Activated CD4-positive, alpha-beta T cell treated with anti-CD3 and anti-CD28 coated beads for 36 hours (primary cell): ENCODE measurements around the gene PET117. TPM values are rescaled to one million over a fixed set of nuclear protein-coding genes. Genes with fewer than 3 reads are reported as not detected.
A peak's percentile ranks its signal among the peaks of the same experiment; 100 is the strongest.
"Not testable (repeated sequence)": the region's sequence is repeated elsewhere in the genome, so short reads cannot be mapped to it uniquely, and the experiment has no call there.

Experiments used
- ATAC-seq: fragments of 200-7000 bp; cut with Tn5 transposase; one replicate; pipeline ENCODE4 v1.10.0; 2021; ENCODE audit warnings: mild to moderate bottlenecking, moderate library complexity
- CTCF ChIA-PET: fragments of 350-600 bp; sonication (Branson Sonifier 250); formaldehyde crosslinking; loops from one replicate; lab custom pipeline; 2021; ENCODE audit warnings: antibody characterized with exemption; lab: Charles Lee
- POLR2A ChIA-PET: fragments of 350-600 bp; sonication (Branson Sonifier 250); formaldehyde crosslinking; loops from one replicate; lab custom pipeline; 2021; ENCODE audit warnings: antibody characterized with exemption, inconsistent platforms; lab: Charles Lee
- DNase-seq: peaks from one replicate; pipeline ENCODE4 v3.0.0-alpha.2; 2020
- H3K27ac Mint-ChIP-seq: one replicate; pipeline ENCODE4 v1.8.0; 2021; ENCODE audit warnings: mixed read lengths
- H3K27me3 Mint-ChIP-seq: one replicate; pipeline ENCODE4 v1.8.0; 2021; ENCODE audit warnings: mixed read lengths
- H3K36me3 Mint-ChIP-seq: one replicate; pipeline ENCODE4 v1.8.0; 2021; ENCODE audit warnings: low read depth, mixed read lengths
- H3K4me1 Mint-ChIP-seq: one replicate; pipeline ENCODE4 v1.8.0; 2021; ENCODE audit warnings: mixed read lengths
- H3K4me3 Mint-ChIP-seq: one replicate; pipeline ENCODE4 v1.8.0; 2021; ENCODE audit warnings: mild to moderate bottlenecking, moderate library complexity, mixed read lengths
- H3K9me3 Mint-ChIP-seq: one replicate; pipeline ENCODE4 v1.8.0; 2021; ENCODE audit warnings: low read depth, mixed read lengths
- intact Hi-C, 2 experiments: fragments of 100-400 bp; cut with DNase I in 1 of 2; cut with micrococcal nuclease in 1 of 2; formaldehyde crosslinking; loops; one replicate each; pipeline versions ENCODE4 v1.14.2 to v1.15.1; 2022 to 2024; cut with DNase I, micrococcal nuclease
- total RNA-seq, 2 experiments: library from RNA; stranded (reverse); gene quantifications; one replicate each; pipeline ENCODE4 v1.2.3, GENCODE V29; 2021

Gene PET117
- total RNA-seq, 2 experiments from 2014 or later: 12.0 to 18.7 TPM

DNA sequence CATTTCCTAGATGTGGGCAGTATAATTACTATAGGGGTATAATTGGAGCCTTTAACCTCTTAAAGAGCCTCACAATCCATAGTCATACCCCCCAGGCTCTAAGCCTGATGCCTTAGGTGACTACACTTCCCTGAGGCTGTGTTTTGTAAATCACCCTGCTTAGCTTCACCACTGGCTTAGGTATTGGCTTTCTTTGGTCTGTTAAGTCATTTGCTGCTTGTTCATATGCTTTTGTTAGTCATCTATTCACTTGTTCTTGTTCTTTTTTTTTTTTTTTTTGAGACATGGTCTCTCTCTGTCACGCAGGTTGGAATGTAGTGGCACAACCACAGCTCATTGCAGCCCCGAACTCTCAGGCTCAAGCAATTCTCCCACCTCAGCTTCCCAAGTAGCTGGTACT, 26.7 kb downstream of the PET117 start:
- Mint-ChIP-seq H3K27ac (no peak overlapping the region), H3K4me1 (peaks cover 37% of the 10 kb centered on the region), H3K4me3 (no peak overlapping the region), H3K36me3 (peaks cover 38% of the 10 kb centered on the region), H3K27me3 (no peaks in the 10 kb centered on the region), H3K9me3 (no peaks in the 10 kb centered on the region)
- DNase-seq: no peak
- intact Hi-C loops: no loop called here
- CTCF ChIA-PET: no interaction called here
- POLR2A ChIA-PET: no interaction called here
- ATAC-seq: peak; percentile 72

- Mint-ChIP-seq H3K9me3 (no peaks in the 10 kb centered on the region), H3K4me3 (no peak overlapping the region), H3K36me3 (peaks cover 42% of the 10 kb centered on the region), H3K4me1 (peaks cover 39% of the 10 kb centered on the region), H3K27me3 (no peaks in the 10 kb centered on the region), H3K27ac (no peak overlapping the region)
- ATAC-seq (no peak), DNase-seq (no peak)
- POLR2A ChIA-PET: no interaction called here
- CTCF ChIA-PET: interaction anchor here (1.1 to 1.2 kb wide), 2 partner anchors 8 to 93 kb away, joined by 3 read pairs; no protein-coding TSS in a partner anchor
- intact Hi-C loops: no loop called here
These were observed 27.9 kb downstream of the PET117 start for GRCh38 chr20:18165553-18165952.

GRCh38 chr20:18166241-18166881, 28.7 kb downstream of the PET117 start:
- ChIA-PET POLR2A (no interaction called here), CTCF (interaction anchor here (0.6 to 1.2 kb wide), 3 partner anchors 9 to 104 kb away, joined by 3 read pairs; no protein-coding TSS in a partner anchor)
- H3K27me3 Mint-ChIP-seq: no peaks in the 10 kb centered on the region
- DNase-seq (peak; percentile 8), ATAC-seq (no peak)
- H3K36me3 Mint-ChIP-seq: peaks cover 49% of the 10 kb centered on the region
- H3K9me3 Mint-ChIP-seq: no peaks in the 10 kb centered on the region
- H3K4me3 Mint-ChIP-seq: no peak overlapping the region
- peaks cover 39% of the 10 kb centered on the region for H3K4me1 Mint-ChIP-seq
- no peak overlapping the region for H3K27ac Mint-ChIP-seq
- intact Hi-C loops: no loop called here

- peaks cover 39% of the 10 kb centered on the region for H3K4me1 Mint-ChIP-seq
- CTCF ChIA-PET: interaction anchor here (0.6 kb wide), 1 partner anchor 104 kb away, joined by 3 read pairs; no protein-coding TSS in a partner anchor
These were observed 29.3 kb downstream of the PET117 start for GRCh38 chr20:18166950-18167349.

GRCh38 chr20:18172379-18172778, 34.7 kb downstream of the PET117 start:
- DNase-seq (no peak), ATAC-seq (no peak)
- Mint-ChIP-seq H3K4me1 (peaks cover 16% of the 10 kb centered on the region), H3K27me3 (no peaks in the 10 kb centered on the region), H3K4me3 (no peak overlapping the region), H3K36me3 (peaks cover 53% of the 10 kb centered on the region), H3K27ac (no peak overlapping the region), H3K9me3 (no peaks in the 10 kb centered on the region)
- CTCF ChIA-PET: interaction anchor here (0.5 kb wide), 1 partner anchor 30 kb away, joined by 3 read pairs; no protein-coding TSS in a partner anchor
- POLR2A ChIA-PET: no interaction called here
- intact Hi-C loops: no loop called here

More at GRCh38 chr20:18166950-18167349, 29.3 kb downstream of the PET117 start:
- H3K27me3 Mint-ChIP-seq: no peaks in the 10 kb centered on the region
- DNase-seq: no peak
- POLR2A ChIA-PET: no interaction called here
- H3K4me3 Mint-ChIP-seq: no peak overlapping the region
- H3K9me3 Mint-ChIP-seq: no peaks in the 10 kb centered on the region
- H3K36me3 Mint-ChIP-seq: peaks cover 47% of the 10 kb centered on the region
- H3K27ac Mint-ChIP-seq: no peak overlapping the region
- intact Hi-C loops: no loop called here
- no peak for ATAC-seq

DNA sequence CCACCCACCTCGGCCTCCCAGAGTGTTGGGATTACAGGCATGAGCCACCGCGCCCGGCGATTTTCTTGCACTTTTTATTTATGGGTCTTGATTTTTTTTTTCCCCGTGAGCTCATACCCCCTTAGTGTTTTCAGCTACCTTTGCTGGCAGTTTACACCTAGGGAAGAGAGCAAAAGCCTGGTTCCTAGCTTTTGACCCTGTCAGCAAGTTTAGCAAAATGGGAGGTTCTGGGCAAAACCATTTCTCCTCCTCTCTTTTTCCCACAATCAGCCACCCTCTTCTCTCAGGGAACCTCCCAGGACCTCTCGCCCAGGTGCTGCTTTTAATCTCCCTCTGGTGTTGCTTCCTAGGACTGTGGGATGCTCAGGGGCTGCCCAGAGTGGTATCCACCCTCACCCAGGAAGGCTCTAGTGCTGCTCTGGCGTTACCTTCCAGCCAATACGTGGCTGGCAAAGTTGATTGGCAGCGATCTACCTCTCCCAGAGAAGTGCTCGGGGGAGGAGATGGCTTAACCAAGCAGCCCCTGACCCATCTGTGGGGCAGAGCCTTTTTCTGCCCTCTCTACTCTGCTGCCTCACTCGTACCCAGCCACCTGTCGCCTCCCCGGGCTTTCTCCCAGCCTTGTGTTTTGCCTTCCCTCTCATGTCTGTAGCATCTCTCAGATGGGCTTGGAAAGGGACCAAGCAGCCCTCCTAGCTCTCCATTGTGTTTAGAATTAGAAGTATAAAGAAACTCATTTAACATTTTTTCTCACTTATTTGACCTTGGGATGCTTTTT, 37.4 kb downstream of the PET117 start:
- CTCF ChIA-PET: interaction anchor here (0.8 kb wide), 1 partner anchor 70 kb away, joined by 3 read pairs; no protein-coding TSS in a partner anchor
- Mint-ChIP-seq H3K27ac (peak overlapping the region; percentile 26), H3K4me3 (no peak overlapping the region), H3K9me3 (peaks cover 2% of the 10 kb centered on the region), H3K27me3 (no peaks in the 10 kb centered on the region), H3K36me3 (peaks cover 56% of the 10 kb centered on the region), H3K4me1 (peaks cover 5% of the 10 kb centered on the region)
- POLR2A ChIA-PET: no interaction called here
- intact Hi-C loops: no loop called here
- ATAC-seq (no peak), DNase-seq (no peak)

GRCh38 chr20:18176318-18176785, 38.7 kb downstream of the PET117 start:
- peaks cover 8% of the 10 kb centered on the region for H3K9me3 Mint-ChIP-seq
- ChIA-PET CTCF (interaction anchor here (1.1 kb wide), 1 partner anchor 171 kb away, joined by 3 read pairs; no protein-coding TSS in a partner anchor), POLR2A (no interaction called here)
- no peak overlapping the region for H3K27ac Mint-ChIP-seq
- DNase-seq (no peak), ATAC-seq (no peak)
- H3K4me1 Mint-ChIP-seq: peaks cover 5% of the 10 kb centered on the region
- peaks cover 57% of the 10 kb centered on the region for H3K36me3 Mint-ChIP-seq
- H3K27me3 Mint-ChIP-seq: no peaks in the 10 kb centered on the region
- intact Hi-C loops: no loop called here
- H3K4me3 Mint-ChIP-seq: no peak overlapping the region

DNA sequence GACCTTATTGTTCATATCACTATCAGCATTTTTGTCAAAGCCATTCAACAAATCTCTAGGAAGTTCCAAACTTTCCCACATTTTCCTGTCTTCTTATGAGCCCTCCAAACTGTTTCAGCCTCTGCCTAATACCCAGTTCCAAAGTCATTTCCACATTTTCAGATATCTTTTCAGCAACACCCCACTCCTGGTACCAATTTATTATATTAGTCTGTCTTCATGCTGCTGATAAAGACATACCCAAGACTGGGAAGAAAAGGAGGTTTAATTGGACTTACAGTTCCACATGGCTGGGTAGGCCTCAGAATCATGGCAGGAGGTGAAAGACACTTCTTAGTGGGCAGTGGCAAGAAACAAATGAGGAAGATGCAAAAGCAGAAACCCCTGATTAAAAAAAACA, 42.7 kb downstream of the PET117 start:
- intact Hi-C loops, H3K9me3 Mint-ChIP-seq, POLR2A ChIA-PET, DNase-seq, H3K27ac Mint-ChIP-seq, ATAC-seq, H3K4me3 Mint-ChIP-seq, H3K27me3 Mint-ChIP-seq, H3K4me1 Mint-ChIP-seq: not testable (repeated sequence)
- CTCF ChIA-PET: interaction anchor here (1.1 kb wide), 1 partner anchor 17 kb away, joined by 3 read pairs; no protein-coding TSS in a partner anchor
- H3K36me3 Mint-ChIP-seq: peaks cover 70% of the 10 kb centered on the region

DNA sequence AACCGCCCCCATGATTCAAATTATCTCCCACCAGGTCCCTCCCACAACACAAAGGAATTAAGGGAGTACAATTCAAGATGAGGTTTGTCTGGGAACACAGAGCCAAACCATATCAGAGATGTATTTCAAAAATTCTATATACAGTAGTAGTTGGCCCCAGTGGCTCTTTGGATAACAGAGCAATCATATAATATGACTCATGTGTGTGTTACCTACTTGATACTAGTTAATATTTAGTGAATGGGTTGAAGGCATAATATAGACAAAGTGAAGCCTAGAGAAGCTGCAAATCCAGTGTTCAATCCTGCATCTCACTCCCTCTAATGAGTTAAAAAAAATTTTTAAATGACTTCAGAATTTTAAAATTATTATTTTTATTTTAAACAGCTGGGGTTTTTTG, 43.2 kb downstream of the PET117 start:
- DNase-seq (no peak), ATAC-seq (no peak)
- Mint-ChIP-seq H3K9me3 (peaks cover 8% of the 10 kb centered on the region), H3K4me1 (no peaks in the 10 kb centered on the region), H3K27me3 (no peaks in the 10 kb centered on the region), H3K4me3 (no peak overlapping the region), H3K27ac (no peak overlapping the region), H3K36me3 (peaks cover 67% of the 10 kb centered on the region)
- ChIA-PET POLR2A (no interaction called here), CTCF (interaction anchor here (1.1 kb wide), 1 partner anchor 17 kb away, joined by 3 read pairs; no protein-coding TSS in a partner anchor)
- intact Hi-C loops: no loop called here

DNA sequence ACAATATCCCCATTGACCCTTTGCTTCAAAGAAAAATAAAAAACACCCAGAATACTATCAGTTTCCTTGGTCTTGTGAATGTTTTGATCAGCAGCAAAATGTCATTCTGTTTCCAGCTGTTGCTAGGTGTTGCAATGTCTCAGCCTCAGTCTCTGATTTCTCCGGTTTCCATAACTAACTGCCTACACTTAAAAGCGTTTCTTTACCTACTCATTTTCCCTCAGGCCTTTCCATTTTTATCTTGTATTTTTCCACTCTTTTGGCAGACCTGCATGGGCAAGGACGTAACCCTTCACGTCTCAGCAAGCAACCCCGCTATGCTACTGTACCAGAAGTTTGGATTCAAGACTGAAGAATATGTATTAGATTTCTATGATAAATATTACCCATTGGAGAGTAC, 49.4 kb downstream of the PET117 start:
- H3K27me3 Mint-ChIP-seq: no peaks in the 10 kb centered on the region
- no peaks in the 10 kb centered on the region for H3K4me1 Mint-ChIP-seq
- H3K27ac Mint-ChIP-seq: no peak overlapping the region
- intact Hi-C loops: no loop called here
- ChIA-PET CTCF (no interaction called here), POLR2A (no interaction called here)
- DNase-seq (no peak), ATAC-seq (no peak)
- H3K9me3 Mint-ChIP-seq: no peaks in the 10 kb centered on the region
- H3K36me3 Mint-ChIP-seq: peaks cover 33% of the 10 kb centered on the region
- H3K4me3 Mint-ChIP-seq: no peak overlapping the region

- ATAC-seq (no peak), DNase-seq (no peak)
- Mint-ChIP-seq H3K27ac (no peak overlapping the region), H3K4me1 (no peaks in the 10 kb centered on the region), H3K9me3 (no peaks in the 10 kb centered on the region), H3K27me3 (no peaks in the 10 kb centered on the region), H3K36me3 (peaks cover 23% of the 10 kb centered on the region), H3K4me3 (no peak overlapping the region)
- intact Hi-C loops: no loop called here
- POLR2A ChIA-PET: interaction anchor here (0.5 kb wide), 1 partner anchor 1184 kb away, joined by 11 read pairs; no protein-coding TSS in a partner anchor
- CTCF ChIA-PET: interaction anchor here (0.8 kb wide), 1 partner anchor 22 kb away, joined by 3 read pairs; no protein-coding TSS in a partner anchor
These were observed 50.8 kb downstream of the PET117 start for GRCh38 chr20:18188434-18188833.
